HepG2 (cell line): ENCODE results near the gene SDC1. TPM values are rescaled to one million over a fixed set of nuclear protein-coding genes. Genes with fewer than 3 reads are reported as not detected.

ENCODE experiments used
- DR1 ChIP-seq: sonication (generic); formaldehyde crosslinking; IDR thresholded peaks from 2 replicates; pipeline ENCODE4 v1.8.0; 2021; ENCODE audit warnings: mild to moderate bottlenecking, missing genetic modification reagents, inconsistent platforms
- GATAD2A ChIP-seq: IDR thresholded peaks from 2 replicates; pipeline ENCODE4 v1.6.1; 2016
- KDM5B ChIP-seq: sonication (generic); formaldehyde crosslinking; IDR thresholded peaks from 2 replicates; pipeline ENCODE4 v1.4.0; 2020; ENCODE audit warnings: missing genetic modification reagents, mild to moderate bottlenecking, borderline replicate concordance
- NFKB2 ChIP-seq: sonication (generic); formaldehyde crosslinking; IDR thresholded peaks from 2 replicates; pipeline ENCODE4 v1.4.0; 2020; ENCODE audit warnings: missing genetic modification reagents, borderline replicate concordance
- POGZ ChIP-seq: sonication (generic); formaldehyde crosslinking; IDR thresholded peaks from 2 replicates; pipeline ENCODE4 v1.4.0; 2020; ENCODE audit warnings: mild to moderate bottlenecking, missing genetic modification reagents
- SMAD1 ChIP-seq: sonication (generic); formaldehyde crosslinking; IDR thresholded peaks from 2 replicates; pipeline ENCODE4 v1.4.0; 2020; ENCODE audit warnings: missing genetic modification reagents, low read depth, mild to moderate bottlenecking, borderline replicate concordance
- SOX6 ChIP-seq, 2 experiments: fragments of 450-650 bp in 1 of 2; sonication (generic) in 1 of 2; formaldehyde crosslinking in 1 of 2; IDR thresholded peaks; 2 replicates each; pipeline versions ENCODE4 v1.4.0 to v1.6.1; 2017 to 2020; ENCODE audit warnings: antibody characterized with exemption in 1 of 2, mild to moderate bottlenecking in 1 of 2, missing genetic modification reagents in 1 of 2
- SP4 ChIP-seq: sonication (generic); formaldehyde crosslinking; IDR thresholded peaks from 2 replicates; pipeline ENCODE4 v1.8.1; 2023; ENCODE audit warnings: mild to moderate bottlenecking, missing genetic modification reagents
- ZFP90 ChIP-seq: sonication (generic); formaldehyde crosslinking; IDR thresholded peaks from 2 replicates; pipeline ENCODE4 v1.8.0; 2022; ENCODE audit warnings: missing genetic modification reagents, mild to moderate bottlenecking, inconsistent platforms, borderline replicate concordance
- ZNF367 ChIP-seq: sonication (generic); formaldehyde crosslinking; IDR thresholded peaks from 2 replicates; pipeline ENCODE4 v1.4.0; 2020; ENCODE audit warnings: missing genetic modification reagents, borderline replicate concordance
- ZNF484 ChIP-seq: sonication (generic); formaldehyde crosslinking; IDR thresholded peaks from 2 replicates; pipeline ENCODE4 v1.5.1; 2020; ENCODE audit warnings: mild to moderate bottlenecking, low read depth, missing genetic modification reagents, borderline replicate concordance
- ZNF552 ChIP-seq: sonication (generic); formaldehyde crosslinking; IDR thresholded peaks from 2 replicates; pipeline ENCODE4 v1.9.0; 2022; ENCODE audit warnings: missing genetic modification reagents, mild to moderate bottlenecking, borderline replicate concordance
- ZNF615 ChIP-seq: sonication (generic); formaldehyde crosslinking; IDR thresholded peaks from 2 replicates; pipeline ENCODE4 v1.5.0; 2020; ENCODE audit warnings: mild to moderate bottlenecking, missing genetic modification reagents, borderline replicate concordance
- ZNF672 ChIP-seq: sonication (generic); formaldehyde crosslinking; IDR thresholded peaks from 2 replicates; pipeline ENCODE4 v1.8.1; 2022; ENCODE audit warnings: missing genetic modification reagents
- polyA plus RNA-seq, 8 experiments: library from polyadenylated mRNA; depleted of rRNA in 3 of 8; stranded (reverse) in 7 of 8; unstranded in 1 of 8; fragments of >200 nt; fragmentation: Illumina TruSeq in 4 of 8; extraction: Trizol in 4 of 8; gene quantifications; 2 replicates each; pipeline versions ENCODE4 v1.2.1 to v1.2.3, GENCODE V29; 2011 to 2016; ENCODE audit warnings: low read depth in 4 of 8, missing spikeins in 1 of 8, mixed read lengths in 1 of 8; ENCODE audit not compliant: insufficient read depth in 1 of 8
- total RNA-seq, 5 experiments: library from RNA; depleted of rRNA; stranded (reverse); fragments of >200 nt; fragmentation: Illumina TruSeq; extraction: Trizol; gene quantifications; 2 replicates each; pipeline ENCODE4 v1.2.3, GENCODE V29; 2016; ENCODE audit warnings: low read depth in 1 of 5
- TF ChIP-seq, protein P1 (sequence below): IDR thresholded peaks from 2 replicates; pipeline ENCODE4 v1.6.1; 2016; ENCODE audit warnings: low read depth
- TF ChIP-seq, protein P2 (sequence below): sonication (generic); formaldehyde crosslinking; conservative IDR thresholded peaks from 2 replicates; pipeline ENCODE4 v1.4.0; 2020; ENCODE audit warnings: missing genetic modification reagents
- TF ChIP-seq, protein P3 (sequence below): sonication (generic); formaldehyde crosslinking; IDR thresholded peaks from 2 replicates; pipeline ENCODE4 v1.5.0; 2020; ENCODE audit warnings: mild to moderate bottlenecking, missing genetic modification reagents, moderate library complexity
- TF ChIP-seq, protein P4 (sequence below): sonication (generic); formaldehyde crosslinking; IDR thresholded peaks from 2 replicates; pipeline ENCODE4 v1.5.1; 2020; ENCODE audit warnings: missing genetic modification reagents, mild to moderate bottlenecking, borderline replicate concordance
- TF ChIP-seq, protein P5 (sequence below): sonication (generic); formaldehyde crosslinking; IDR thresholded peaks from 2 replicates; pipeline ENCODE4 v1.4.0; 2020; ENCODE audit warnings: mild to moderate bottlenecking, missing genetic modification reagents
- TF ChIP-seq, protein P6 (sequence below): sonication (generic); formaldehyde crosslinking; IDR thresholded peaks from 2 replicates; pipeline ENCODE4 v1.5.0; 2020; ENCODE audit warnings: missing genetic modification reagents

Gene SDC1
- total and polyA plus RNA-seq, 2 of the 13 experiments (the other 11 are each of a cell fraction or from before 2014, with no cell fraction given) = 108 to 119 TPM

DNA sequence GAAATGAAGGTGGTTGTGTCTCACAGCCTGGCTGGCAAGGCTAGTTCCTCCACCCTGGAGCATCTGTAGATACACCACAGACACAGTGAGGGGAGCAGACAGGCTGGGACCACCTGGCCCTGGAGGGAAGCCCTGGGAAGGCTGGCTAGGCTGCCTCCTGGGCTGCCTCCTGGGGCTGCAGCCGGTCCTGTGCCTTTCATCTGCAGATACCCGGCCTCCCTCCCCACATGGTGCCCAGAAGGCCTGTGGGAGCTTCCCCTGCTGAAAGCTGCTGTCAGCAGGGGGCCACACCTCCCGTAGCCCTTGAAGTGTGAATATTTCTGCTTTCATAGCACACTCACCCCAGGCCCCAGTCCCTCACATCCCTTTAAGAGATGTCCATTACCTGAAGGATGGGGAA lies 37.6 kb downstream of the SDC1 start (continued):
- TF ChIP-seq, protein P1, sequence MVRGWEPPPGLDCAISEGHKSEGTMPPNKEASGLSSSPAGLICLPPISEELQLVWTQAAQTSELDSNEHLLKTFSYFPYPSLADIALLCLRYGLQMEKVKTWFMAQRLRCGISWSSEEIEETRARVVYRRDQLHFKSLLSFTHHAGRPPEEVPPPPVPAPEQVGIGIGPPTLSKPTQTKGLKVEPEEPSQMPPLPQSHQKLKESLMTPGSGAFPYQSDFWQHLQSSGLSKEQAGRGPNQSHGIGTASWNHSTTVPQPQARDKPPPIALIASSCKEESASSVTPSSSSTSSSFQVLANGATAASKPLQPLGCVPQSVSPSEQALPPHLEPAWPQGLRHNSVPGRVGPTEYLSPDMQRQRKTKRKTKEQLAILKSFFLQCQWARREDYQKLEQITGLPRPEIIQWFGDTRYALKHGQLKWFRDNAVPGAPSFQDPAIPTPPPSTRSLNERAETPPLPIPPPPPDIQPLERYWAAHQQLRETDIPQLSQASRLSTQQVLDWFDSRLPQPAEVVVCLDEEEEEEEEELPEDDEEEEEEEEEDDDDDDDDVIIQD (CRISPR knock-in tag) = 0 out of 2 replicates have a peak, but pooled peaks have one; percentile 3
- no peak for TF ChIP-seq ZFP90 (CRISPR knock-in tag)
- 0 out of 2 replicates have a peak, but pooled peaks have one; percentile 54 for TF ChIP-seq SMAD1 (CRISPR knock-in tag)
- TF ChIP-seq ZNF615 = no peak
- peak; percentile 38; the same call in 1 of the 2 replicates for TF ChIP-seq DR1 (CRISPR knock-in tag)
- peak; percentile 42; the same call in 1 of the 2 replicates for TF ChIP-seq POGZ (CRISPR knock-in tag)
- TF ChIP-seq, protein P2, sequence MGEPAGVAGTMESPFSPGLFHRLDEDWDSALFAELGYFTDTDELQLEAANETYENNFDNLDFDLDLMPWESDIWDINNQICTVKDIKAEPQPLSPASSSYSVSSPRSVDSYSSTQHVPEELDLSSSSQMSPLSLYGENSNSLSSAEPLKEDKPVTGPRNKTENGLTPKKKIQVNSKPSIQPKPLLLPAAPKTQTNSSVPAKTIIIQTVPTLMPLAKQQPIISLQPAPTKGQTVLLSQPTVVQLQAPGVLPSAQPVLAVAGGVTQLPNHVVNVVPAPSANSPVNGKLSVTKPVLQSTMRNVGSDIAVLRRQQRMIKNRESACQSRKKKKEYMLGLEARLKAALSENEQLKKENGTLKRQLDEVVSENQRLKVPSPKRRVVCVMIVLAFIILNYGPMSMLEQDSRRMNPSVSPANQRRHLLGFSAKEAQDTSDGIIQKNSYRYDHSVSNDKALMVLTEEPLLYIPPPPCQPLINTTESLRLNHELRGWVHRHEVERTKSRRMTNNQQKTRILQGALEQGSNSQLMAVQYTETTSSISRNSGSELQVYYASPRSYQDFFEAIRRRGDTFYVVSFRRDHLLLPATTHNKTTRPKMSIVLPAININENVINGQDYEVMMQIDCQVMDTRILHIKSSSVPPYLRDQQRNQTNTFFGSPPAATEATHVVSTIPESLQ (CRISPR knock-in tag) = no peak
- TF ChIP-seq, protein P3, sequence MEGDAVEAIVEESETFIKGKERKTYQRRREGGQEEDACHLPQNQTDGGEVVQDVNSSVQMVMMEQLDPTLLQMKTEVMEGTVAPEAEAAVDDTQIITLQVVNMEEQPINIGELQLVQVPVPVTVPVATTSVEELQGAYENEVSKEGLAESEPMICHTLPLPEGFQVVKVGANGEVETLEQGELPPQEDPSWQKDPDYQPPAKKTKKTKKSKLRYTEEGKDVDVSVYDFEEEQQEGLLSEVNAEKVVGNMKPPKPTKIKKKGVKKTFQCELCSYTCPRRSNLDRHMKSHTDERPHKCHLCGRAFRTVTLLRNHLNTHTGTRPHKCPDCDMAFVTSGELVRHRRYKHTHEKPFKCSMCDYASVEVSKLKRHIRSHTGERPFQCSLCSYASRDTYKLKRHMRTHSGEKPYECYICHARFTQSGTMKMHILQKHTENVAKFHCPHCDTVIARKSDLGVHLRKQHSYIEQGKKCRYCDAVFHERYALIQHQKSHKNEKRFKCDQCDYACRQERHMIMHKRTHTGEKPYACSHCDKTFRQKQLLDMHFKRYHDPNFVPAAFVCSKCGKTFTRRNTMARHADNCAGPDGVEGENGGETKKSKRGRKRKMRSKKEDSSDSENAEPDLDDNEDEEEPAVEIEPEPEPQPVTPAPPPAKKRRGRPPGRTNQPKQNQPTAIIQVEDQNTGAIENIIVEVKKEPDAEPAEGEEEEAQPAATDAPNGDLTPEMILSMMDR (CRISPR knock-in tag) = peak; percentile 66
- TF ChIP-seq, protein P4, sequence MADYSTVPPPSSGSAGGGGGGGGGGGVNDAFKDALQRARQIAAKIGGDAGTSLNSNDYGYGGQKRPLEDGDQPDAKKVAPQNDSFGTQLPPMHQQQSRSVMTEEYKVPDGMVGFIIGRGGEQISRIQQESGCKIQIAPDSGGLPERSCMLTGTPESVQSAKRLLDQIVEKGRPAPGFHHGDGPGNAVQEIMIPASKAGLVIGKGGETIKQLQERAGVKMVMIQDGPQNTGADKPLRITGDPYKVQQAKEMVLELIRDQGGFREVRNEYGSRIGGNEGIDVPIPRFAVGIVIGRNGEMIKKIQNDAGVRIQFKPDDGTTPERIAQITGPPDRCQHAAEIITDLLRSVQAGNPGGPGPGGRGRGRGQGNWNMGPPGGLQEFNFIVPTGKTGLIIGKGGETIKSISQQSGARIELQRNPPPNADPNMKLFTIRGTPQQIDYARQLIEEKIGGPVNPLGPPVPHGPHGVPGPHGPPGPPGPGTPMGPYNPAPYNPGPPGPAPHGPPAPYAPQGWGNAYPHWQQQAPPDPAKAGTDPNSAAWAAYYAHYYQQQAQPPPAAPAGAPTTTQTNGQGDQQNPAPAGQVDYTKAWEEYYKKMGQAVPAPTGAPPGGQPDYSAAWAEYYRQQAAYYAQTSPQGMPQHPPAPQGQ (CRISPR knock-in tag) = 0 out of 2 replicates have a peak, but pooled peaks have one; percentile 17
- TF ChIP-seq ZNF367 = no peak
- no peak for TF ChIP-seq SOX6 (IDR thresholded peaks at IDR 0.05)
- TF ChIP-seq SOX6 (CRISPR knock-in tag; IDR thresholded peaks at IDR 0.05) = 0 out of 2 replicates have a peak, but pooled peaks have one; percentile 26
- TF ChIP-seq, protein P5, sequence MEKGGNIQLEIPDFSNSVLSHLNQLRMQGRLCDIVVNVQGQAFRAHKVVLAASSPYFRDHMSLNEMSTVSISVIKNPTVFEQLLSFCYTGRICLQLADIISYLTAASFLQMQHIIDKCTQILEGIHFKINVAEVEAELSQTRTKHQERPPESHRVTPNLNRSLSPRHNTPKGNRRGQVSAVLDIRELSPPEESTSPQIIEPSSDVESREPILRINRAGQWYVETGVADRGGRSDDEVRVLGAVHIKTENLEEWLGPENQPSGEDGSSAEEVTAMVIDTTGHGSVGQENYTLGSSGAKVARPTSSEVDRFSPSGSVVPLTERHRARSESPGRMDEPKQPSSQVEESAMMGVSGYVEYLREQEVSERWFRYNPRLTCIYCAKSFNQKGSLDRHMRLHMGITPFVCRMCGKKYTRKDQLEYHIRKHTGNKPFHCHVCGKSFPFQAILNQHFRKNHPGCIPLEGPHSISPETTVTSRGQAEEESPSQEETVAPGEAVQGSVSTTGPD = no peak
- TF ChIP-seq SP4 (CRISPR knock-in tag) = no peak
- TF ChIP-seq ZNF672 (CRISPR knock-in tag) = no peak
- TF ChIP-seq GATAD2A (CRISPR knock-in tag) = no peak
- peak; percentile 63; the same call in 1 of the 2 replicates for TF ChIP-seq KDM5B (CRISPR knock-in tag)
- TF ChIP-seq ZNF484 (CRISPR knock-in tag) = no peak
- TF ChIP-seq ZNF552 = no peak
- TF ChIP-seq, protein P6, sequence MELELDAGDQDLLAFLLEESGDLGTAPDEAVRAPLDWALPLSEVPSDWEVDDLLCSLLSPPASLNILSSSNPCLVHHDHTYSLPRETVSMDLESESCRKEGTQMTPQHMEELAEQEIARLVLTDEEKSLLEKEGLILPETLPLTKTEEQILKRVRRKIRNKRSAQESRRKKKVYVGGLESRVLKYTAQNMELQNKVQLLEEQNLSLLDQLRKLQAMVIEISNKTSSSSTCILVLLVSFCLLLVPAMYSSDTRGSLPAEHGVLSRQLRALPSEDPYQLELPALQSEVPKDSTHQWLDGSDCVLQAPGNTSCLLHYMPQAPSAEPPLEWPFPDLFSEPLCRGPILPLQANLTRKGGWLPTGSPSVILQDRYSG = no peak
- peak; percentile 60; the same call in 1 of the 2 replicates for TF ChIP-seq NFKB2 (CRISPR knock-in tag)
